GM18526 (cell line): ENCODE measurements around the gene KY.

Source experiments
- POLR2A ChIP-seq: IDR thresholded peaks from 3 replicates; pipeline ENCODE4 v1.6.1; 2011; ENCODE audit not compliant: insufficient read length; ENCODE audit errors: extremely low read depth

The KY gene

GRCh38 chr3:134650431-134651346 is at the start of gene KY:
Gene KY, minus strand, starts transcription at chr3:134651022. Its CDS starts 62 bp downstream, at chr3:134650960.
- TF ChIP-seq POLR2A: no peak

GRCh38 chr3:134699721-134700120 is 48.9 kb upstream of the KY start:
- no peak for TF ChIP-seq POLR2A

GRCh38 chr3:134699141-134699711 is 48.4 kb upstream of the KY start:
- TF ChIP-seq POLR2A: no peak

GRCh38 chr3:134697830-134698689 is 47.2 kb upstream of the KY start:
- TF ChIP-seq POLR2A: no peak

GRCh38 chr3:134696155-134696554 is 45.3 kb upstream of the KY start:
- TF ChIP-seq POLR2A: no peak

- no peak for TF ChIP-seq POLR2A
Measured at GRCh38 chr3:134694946-134695543, 44.2 kb upstream of the KY start.

- TF ChIP-seq POLR2A: no peak
Measured at GRCh38 chr3:134694466-134694865, 43.6 kb upstream of the KY start.

- no peak for TF ChIP-seq POLR2A
Measured at GRCh38 chr3:134693804-134694203, 43.0 kb upstream of the KY start.

- TF ChIP-seq POLR2A: no peak
Measured at GRCh38 chr3:134693226-134693625, 42.4 kb upstream of the KY start.

- TF ChIP-seq POLR2A: no peak
Measured at GRCh38 chr3:134690226-134690625, 39.4 kb upstream of the KY start.

- no peak for TF ChIP-seq POLR2A
Measured at GRCh38 chr3:134687642-134688041, 36.8 kb upstream of the KY start.

GRCh38 chr3:134685929-134686802 is 35.3 kb upstream of the KY start:
- no peak for TF ChIP-seq POLR2A

- no peak for TF ChIP-seq POLR2A
Measured at GRCh38 chr3:134682196-134682880, 31.5 kb upstream of the KY start.

- no peak for TF ChIP-seq POLR2A
Measured at GRCh38 chr3:134681522-134681900, 30.7 kb upstream of the KY start.
